Measurements from ENCODE around the gene SBF2.

Gene SBF2

DNA sequence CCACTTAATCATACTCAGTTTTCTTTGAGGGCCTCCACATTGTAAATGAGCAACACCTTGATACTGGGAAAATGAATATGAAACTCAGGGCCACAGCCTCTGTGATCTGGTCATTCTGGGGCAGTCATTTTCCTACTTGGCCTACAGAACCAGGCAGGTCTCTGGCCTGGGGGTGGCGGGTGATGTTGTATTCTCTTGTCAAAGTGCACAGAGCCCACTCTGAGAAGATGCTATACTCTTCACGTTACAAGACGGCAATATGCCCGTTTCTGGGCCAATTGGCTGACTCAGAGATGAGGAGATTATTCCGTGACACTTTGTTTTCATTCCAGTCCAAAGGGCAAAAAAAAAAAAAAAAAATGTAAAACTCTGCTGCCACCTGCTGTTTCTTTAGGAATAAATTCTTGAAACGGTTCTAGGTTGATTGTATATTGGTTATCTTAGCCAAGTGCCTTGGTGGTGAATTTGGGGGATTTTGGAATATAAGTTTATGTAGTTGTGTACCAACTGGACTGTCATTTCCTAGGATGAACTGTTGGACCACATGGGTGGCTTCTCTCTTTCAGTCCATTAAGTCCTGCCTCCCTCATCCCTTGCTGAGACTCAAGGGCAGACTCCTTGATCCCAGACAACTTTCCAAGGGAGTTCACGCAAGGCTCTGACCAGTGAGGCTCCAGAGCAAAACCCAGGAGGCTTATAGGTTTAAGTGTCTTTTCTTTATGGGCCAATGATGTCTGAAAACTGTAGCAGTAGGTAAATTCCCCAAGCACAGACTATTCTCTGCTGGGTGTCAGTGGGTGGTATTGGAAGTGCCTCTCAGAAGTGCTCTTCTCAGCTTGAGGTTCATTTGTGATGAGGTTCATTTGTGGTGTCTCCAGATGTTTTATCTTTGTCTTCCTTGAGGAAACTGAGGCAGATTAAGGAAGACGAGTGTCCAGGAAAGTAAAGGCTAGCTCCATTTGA, 29.1 kb upstream of the SBF2 start:
- no peak overlapping the region for H3K4me3 Mint-ChIP-seq
- H3K27me3 Mint-ChIP-seq (ENCODE audit: low read depth), result peaks cover 14% of the 10 kb centered on the region
- H3K27ac Mint-ChIP-seq, result peak overlapping the region; percentile 78

DNA sequence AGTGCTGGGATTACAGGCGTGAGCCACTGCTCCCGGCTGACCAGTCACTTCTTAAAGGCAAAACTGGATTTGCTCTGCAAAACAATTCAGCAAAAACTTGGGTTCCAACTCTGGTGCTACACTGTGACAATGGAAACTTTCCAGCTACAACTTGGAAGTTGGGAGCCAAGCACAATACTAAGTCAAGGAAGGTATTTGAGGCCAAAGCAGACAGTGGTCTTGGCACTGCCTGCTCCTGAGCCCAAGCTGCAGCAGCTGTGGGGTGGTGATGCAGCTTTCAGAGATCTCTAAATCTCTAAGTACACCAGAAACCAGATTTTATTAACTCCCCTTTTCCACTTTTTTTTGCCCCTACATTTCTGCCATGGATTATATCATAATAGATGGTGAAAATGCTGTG, 28.4 kb upstream of the SBF2 start:
- Mint-ChIP-seq H3K4me1 (ENCODE audit: low read depth) (peaks cover 19% of the 10 kb centered on the region), H3K27ac (peak overlapping the region; percentile 78), H3K4me3 (no peak overlapping the region), H3K9me3 (no peaks in the 10 kb centered on the region), H3K36me3 (ENCODE audit: low read depth) (no peaks in the 10 kb centered on the region), H3K27me3 (ENCODE audit: low read depth) (peaks cover 14% of the 10 kb centered on the region)

More for the DNA sequence above, 29.1 kb upstream of the SBF2 start:
- Mint-ChIP-seq H3K36me3 (ENCODE audit: low read depth) (no peaks in the 10 kb centered on the region), H3K4me1 (ENCODE audit: low read depth) (peaks cover 14% of the 10 kb centered on the region), H3K9me3 (no peaks in the 10 kb centered on the region)

GRCh38 chr11:10320736-10321465, 26.9 kb upstream of the SBF2 start:
- no peaks in the 10 kb centered on the region for H3K36me3 Mint-ChIP-seq (ENCODE audit: low read depth)
- H3K4me1 Mint-ChIP-seq (ENCODE audit: low read depth), result peaks cover 19% of the 10 kb centered on the region
- H3K27ac Mint-ChIP-seq, result no peak overlapping the region
- H3K27me3 Mint-ChIP-seq (ENCODE audit: low read depth), result peaks cover 19% of the 10 kb centered on the region
- no peak overlapping the region for H3K4me3 Mint-ChIP-seq
- H3K9me3 Mint-ChIP-seq, result no peaks in the 10 kb centered on the region

DNA sequence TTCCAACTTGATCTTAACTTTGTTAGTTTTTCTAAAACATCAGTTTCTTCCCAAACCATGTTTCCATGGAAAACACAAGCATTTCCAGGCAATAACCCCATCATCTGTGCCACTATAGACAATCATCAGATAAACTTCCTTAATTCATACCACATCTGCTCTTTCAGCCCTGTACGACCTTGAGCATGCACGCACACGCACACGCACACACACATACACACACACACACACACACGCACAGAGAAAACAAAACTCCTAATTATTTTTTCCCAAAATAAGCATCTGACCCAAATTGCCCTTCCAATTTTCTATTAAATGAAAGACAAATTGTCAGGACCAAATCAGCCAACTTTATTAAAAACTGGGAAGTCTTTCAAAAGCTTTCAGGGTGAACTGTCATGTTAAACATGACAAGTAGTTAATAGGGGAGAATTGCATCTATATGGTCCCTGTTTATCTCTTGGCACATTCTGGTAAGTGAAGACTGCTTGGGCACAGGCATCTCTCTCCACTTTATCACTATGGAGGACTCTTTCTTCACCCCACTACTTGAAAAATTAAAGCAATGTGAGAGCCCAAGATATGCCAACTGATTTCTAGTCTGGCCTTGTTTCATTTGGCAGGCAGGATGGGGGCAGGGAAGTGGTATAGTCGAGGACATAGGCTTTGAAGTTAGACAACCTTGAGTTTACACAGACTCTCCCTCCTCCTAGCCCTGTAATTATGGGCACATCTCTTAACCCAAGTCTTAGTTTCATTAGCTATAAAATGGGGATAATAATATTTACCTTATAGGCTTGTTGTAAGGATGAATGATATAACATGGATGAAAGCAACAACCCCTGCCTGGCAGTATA, 25.9 kb upstream of the SBF2 start:
- H3K4me3 Mint-ChIP-seq, result no peak overlapping the region
- H3K27ac Mint-ChIP-seq, result no peak overlapping the region
- no peaks in the 10 kb centered on the region for H3K36me3 Mint-ChIP-seq (ENCODE audit: low read depth)
- H3K27me3 Mint-ChIP-seq (ENCODE audit: low read depth), result peaks cover 15% of the 10 kb centered on the region
- H3K4me1 Mint-ChIP-seq (ENCODE audit: low read depth), result peaks cover 19% of the 10 kb centered on the region
- H3K9me3 Mint-ChIP-seq, result no peaks in the 10 kb centered on the region

DNA sequence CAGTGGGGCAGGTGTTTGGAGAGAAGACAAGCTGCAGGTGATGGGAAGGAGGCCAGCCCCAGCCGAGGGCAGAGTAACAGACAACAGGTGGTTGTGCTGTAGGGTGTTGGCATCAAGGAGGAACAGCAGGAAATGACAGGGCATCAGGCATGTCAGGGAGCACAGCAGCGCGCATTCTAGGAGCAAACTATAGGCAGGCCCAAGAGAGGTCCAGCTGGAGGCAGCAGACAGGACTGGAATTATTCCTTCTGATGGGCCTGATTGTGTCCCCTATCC, 24.4 kb upstream of the SBF2 start:
- H3K9me3 Mint-ChIP-seq, result no peaks in the 10 kb centered on the region
- no peaks in the 10 kb centered on the region for H3K36me3 Mint-ChIP-seq (ENCODE audit: low read depth)
- peaks cover 24% of the 10 kb centered on the region for H3K4me1 Mint-ChIP-seq (ENCODE audit: low read depth)
- no peak overlapping the region for H3K27ac Mint-ChIP-seq
- peaks cover 16% of the 10 kb centered on the region for H3K27me3 Mint-ChIP-seq (ENCODE audit: low read depth)
- no peak overlapping the region for H3K4me3 Mint-ChIP-seq

GRCh38 chr11:10317776-10318526, 23.9 kb upstream of the SBF2 start:
- Mint-ChIP-seq H3K27me3 (ENCODE audit: low read depth) (peaks cover 14% of the 10 kb centered on the region), H3K9me3 (no peaks in the 10 kb centered on the region), H3K4me3 (no peak overlapping the region), H3K27ac (no peak overlapping the region), H3K36me3 (ENCODE audit: low read depth) (no peaks in the 10 kb centered on the region), H3K4me1 (ENCODE audit: low read depth) (peaks cover 19% of the 10 kb centered on the region)

DNA sequence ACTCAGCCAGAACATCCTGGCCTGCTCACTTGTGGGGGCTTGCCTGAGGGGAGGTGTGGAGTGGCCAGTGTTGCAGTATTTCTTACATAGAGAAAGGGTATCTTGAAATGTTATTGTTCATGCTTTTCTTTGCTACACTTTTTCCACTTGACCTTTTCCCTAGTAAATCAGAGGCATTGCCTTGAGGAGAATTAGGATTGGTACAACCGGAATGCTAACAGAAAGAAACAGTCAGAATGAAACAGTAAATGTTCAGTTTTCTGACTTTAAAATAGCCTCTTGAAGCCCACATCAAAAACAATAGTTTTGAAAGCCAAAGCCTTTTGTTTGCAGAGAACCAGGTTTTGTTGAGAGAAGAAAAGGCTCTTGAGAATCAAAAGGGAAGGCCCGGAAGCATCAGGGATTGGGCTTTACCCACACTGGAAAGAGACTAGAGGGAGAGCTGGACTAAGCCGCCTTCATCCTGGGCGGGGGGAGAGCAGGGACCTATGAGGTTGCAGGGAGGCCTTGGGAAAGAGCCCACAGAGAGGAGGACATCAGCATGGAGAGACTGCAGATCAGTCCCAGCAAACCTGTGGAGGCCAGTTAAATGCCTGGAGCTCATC, 23.2 kb upstream of the SBF2 start:
- H3K27ac Mint-ChIP-seq, result no peak overlapping the region
- peaks cover 13% of the 10 kb centered on the region for H3K4me1 Mint-ChIP-seq (ENCODE audit: low read depth)
- H3K36me3 Mint-ChIP-seq (ENCODE audit: low read depth), result no peaks in the 10 kb centered on the region
- H3K27me3 Mint-ChIP-seq (ENCODE audit: low read depth), result peaks cover 14% of the 10 kb centered on the region
- no peak overlapping the region for H3K4me3 Mint-ChIP-seq
- no peaks in the 10 kb centered on the region for H3K9me3 Mint-ChIP-seq

DNA sequence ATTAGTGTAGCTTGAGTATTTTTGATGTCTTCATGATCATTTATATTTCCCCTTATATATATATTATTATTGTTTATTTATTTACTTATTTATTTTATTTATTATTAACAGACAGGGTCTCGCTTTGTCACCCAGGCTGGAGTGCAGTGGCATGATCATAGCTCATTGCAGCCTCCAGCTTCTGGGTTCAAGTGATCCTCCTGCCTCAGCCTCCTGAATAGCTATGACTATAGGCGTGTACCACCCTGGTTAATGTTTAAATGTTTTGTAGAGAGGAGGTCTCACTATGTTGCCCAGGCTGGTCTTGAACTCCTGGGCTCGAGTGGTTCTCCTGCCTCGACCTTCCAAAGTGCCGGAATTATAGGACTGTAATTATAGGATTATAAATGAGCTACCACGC, 21.1 kb upstream of the SBF2 start:
- Mint-ChIP-seq H3K4me3 (no peak overlapping the region), H3K27ac (no peak overlapping the region), H3K36me3 (ENCODE audit: low read depth) (no peaks in the 10 kb centered on the region), H3K4me1 (ENCODE audit: low read depth) (peaks cover 15% of the 10 kb centered on the region), H3K9me3 (no peaks in the 10 kb centered on the region), H3K27me3 (ENCODE audit: low read depth) (peaks cover 18% of the 10 kb centered on the region)

DNA sequence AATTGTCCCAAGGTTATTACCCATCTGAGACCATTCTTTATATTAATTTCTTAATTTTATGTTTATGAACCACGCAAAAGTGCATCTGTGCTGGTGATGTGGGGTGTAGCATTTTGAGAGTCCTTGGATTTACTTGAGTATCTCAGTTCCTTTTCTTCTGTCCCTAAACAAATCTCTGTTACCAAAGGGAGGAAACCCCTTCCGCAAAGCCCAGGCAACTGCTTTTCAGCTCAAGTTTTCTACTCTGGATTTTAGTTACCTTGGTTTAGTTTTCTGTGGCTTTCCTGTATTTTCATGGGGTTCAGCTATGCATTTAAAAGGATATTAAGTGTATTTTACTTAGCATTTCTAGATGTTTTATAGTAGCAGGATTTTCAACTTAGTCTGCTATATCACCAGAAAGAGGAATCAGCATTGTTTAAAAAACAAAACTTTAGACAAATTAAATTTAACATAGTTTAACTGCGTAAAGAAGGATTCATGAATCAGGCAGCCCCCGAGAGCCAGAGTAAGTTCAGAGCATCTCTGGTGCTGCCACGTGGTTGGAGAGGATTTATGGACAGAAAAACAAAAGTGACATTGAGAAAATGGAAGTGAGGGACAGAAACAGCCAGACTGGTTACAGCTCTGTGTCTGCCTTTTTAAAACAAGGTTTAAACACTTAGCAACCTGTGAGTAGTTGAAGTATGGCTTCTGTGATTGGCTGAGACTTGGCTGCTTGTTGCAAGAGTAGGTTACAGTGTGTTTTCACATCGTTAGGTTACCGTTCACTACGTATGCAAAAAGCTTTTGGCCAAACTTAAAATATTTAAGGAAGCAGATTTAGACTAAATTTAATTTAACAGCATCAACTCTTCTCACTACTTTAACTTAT, 20.4 kb upstream of the SBF2 start:
- no peaks in the 10 kb centered on the region for H3K9me3 Mint-ChIP-seq
- peaks cover 18% of the 10 kb centered on the region for H3K4me1 Mint-ChIP-seq (ENCODE audit: low read depth)
- peaks cover 20% of the 10 kb centered on the region for H3K27me3 Mint-ChIP-seq (ENCODE audit: low read depth)
- H3K36me3 Mint-ChIP-seq (ENCODE audit: low read depth), result no peaks in the 10 kb centered on the region
- no peak overlapping the region for H3K4me3 Mint-ChIP-seq
- H3K27ac Mint-ChIP-seq, result no peak overlapping the region

DNA sequence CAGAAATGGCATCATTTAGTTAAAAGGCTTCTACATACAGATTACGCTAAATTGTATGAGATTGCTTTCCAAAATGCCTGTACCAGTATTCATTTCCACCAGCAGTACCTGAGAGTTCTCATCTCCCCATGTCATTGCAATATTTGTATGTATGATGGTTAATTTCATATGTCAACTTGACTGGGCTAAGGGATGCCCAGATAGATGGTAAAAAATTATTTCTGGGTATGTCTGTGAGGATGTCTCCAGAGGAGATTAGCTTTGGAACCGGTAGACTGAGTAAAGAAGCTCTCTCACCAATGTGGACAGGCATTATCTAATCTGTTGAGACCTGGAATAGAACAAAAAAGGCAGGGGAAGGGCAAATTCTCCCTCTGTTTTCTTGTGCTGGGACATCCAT, 17.8 kb upstream of the SBF2 start:
- Mint-ChIP-seq H3K9me3 (no peaks in the 10 kb centered on the region), H3K27me3 (ENCODE audit: low read depth) (peaks cover 36% of the 10 kb centered on the region), H3K4me1 (ENCODE audit: low read depth) (peaks cover 22% of the 10 kb centered on the region), H3K4me3 (no peak overlapping the region), H3K27ac (no peak overlapping the region), H3K36me3 (ENCODE audit: low read depth) (no peaks in the 10 kb centered on the region)

DNA sequence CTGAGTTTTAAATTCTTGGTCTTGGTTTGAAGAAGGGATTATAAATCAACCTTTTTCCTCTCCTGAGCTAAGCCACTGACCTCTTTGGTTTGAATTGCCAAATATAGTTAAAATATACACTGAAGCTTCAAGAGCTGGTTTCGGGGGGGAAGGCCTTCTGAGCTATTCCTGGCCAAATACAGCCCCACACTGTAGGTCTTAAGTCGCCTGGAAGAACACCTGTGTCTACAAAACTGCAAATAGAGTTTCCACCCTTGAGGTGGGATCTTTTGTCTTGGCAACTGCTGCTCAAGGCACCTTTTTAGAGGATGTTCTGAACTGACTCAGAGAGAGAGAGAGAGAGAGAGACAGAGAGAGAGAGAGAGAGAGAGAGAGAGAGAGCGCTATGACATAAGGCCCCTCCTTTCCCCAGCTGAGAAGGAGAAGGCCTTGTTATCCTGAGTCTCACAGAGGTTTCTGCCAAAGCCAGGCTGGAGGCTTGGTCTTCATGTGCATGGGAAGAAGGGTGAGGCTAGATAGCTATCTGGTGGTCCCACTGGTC, 16.4 kb upstream of the SBF2 start:
- no peak overlapping the region for H3K4me3 Mint-ChIP-seq
- no peak overlapping the region for H3K27ac Mint-ChIP-seq
- no peaks in the 10 kb centered on the region for H3K9me3 Mint-ChIP-seq
- H3K4me1 Mint-ChIP-seq (ENCODE audit: low read depth), result peaks cover 29% of the 10 kb centered on the region
- H3K36me3 Mint-ChIP-seq (ENCODE audit: low read depth), result no peaks in the 10 kb centered on the region
- H3K27me3 Mint-ChIP-seq (ENCODE audit: low read depth), result peaks cover 43% of the 10 kb centered on the region

- Mint-ChIP-seq H3K27ac (no peak overlapping the region), H3K36me3 (ENCODE audit: low read depth) (no peaks in the 10 kb centered on the region), H3K27me3 (ENCODE audit: low read depth) (peaks cover 44% of the 10 kb centered on the region), H3K4me3 (no peak overlapping the region), H3K4me1 (ENCODE audit: low read depth) (peaks cover 29% of the 10 kb centered on the region), H3K9me3 (no peaks in the 10 kb centered on the region)
These were observed 15.4 kb upstream of the SBF2 start for GRCh38 chr11:10309163-10310093.

Measured in T-helper 1 cell treated with Interleukin-12 subunit alpha and Interleukin-12 subunit beta and Interleukin-4 antibody, amounts not matched to agents 30 μg/mL and 1 μg/mL, for 36 hours (primary cell).